ENCODE data around the gene TCF12.

TCF12 gene

GRCh38 chr15:57215881-57216280 lies 297.4 kb downstream of the TCF12 start:
- DNase-seq (ENCODE audit: low spot score): no peak

- no peak for DNase-seq (ENCODE audit: low spot score)
Observed at GRCh38 chr15:57216288-57216687, 297.8 kb downstream of the TCF12 start.

DNA sequence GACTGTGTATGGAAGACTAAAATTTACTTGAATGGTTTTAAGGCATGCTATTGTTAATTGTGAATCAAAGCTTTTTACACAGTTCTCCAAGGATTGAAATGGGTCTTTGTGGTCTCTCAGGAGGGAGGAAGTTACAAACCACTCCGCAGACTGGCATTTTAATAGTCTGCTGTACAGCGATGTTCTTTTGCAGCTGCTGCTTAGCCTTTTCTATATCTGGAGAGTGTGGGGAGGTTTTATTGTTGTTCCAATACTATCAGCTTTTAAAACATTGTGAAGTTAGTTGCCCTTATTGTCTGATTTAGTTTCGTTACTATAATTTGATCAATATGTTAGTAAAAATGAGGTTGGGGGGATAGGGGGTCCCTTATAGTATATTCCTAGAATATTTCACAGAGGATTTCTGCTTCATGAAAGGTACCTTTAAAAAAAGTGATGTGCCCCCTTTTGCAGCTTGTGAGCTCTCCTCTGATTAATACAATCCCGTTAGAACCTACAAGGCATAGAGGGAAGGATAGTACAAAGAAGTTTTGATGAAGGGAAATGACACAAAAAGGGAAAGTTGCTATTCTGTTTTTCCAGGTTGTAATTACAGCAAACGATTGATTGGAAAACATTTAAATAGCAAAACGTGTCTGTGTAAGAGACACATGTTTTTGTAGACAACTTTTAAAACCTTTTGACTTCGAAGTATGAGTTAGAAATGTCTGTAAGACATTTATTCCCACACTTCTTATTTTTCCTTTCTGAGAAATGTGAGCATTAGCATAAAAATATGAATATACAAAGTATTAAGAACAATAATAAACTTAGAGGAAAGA lies 299.5 kb downstream of the TCF12 start:
- DNase-seq (ENCODE audit: low spot score): no peak

DNA sequence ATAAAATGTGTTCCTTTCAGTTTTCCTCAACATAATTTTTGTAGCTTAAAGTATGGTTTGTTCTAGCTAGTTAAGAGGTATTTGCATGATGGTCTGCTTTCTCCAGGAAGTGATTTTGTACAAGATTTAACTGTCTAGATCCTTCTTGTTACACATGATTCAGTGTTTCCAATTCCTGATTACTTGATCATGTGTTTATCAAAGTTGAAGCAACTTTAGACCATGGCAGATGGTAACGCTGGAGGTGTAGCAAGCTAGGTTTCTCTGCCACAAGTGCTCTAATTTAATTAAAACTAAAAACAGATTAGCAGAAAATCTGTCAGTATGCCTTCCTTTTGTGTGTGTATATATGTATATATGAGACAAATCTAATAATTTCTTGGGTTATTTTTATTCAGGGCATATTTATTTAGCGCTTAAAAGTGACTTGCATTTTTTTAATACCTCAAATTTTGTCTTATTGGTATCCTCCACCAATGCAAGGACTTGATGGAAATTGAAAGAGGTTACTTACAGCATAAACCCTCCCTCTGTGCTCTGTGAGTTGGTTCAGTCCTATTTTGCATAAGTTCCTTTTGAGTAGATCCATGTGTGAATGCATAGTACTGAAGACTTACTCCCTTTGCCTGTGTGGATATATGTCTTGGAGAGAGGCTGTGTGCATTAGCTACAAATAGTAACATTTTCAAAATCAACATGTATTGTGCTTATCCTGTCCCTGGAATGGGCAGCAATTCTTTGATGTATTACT lies 300.6 kb downstream of the TCF12 start:
- DNase-seq (ENCODE audit: low spot score): peak; percentile 84

DNA sequence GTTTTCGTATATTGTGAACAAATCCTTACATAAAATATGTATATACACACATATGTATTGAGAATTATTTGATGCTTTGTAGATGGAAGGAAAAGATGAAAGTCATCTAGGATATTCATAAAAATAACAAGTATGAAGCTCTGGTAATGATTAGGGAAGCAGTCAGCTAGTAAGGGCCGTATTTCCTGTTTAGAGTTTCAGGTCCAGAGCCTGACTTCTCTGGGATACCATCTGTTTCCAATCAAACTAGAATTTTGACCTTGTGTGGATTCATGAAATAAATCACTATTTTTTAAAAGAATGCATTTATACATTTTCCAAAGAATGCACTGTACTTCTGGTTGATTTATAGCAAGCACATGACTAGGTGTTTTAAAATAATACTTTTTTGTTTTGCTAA lies 301.8 kb downstream of the TCF12 start:
- DNase-seq (ENCODE audit: low spot score): peak; percentile 20

DNA sequence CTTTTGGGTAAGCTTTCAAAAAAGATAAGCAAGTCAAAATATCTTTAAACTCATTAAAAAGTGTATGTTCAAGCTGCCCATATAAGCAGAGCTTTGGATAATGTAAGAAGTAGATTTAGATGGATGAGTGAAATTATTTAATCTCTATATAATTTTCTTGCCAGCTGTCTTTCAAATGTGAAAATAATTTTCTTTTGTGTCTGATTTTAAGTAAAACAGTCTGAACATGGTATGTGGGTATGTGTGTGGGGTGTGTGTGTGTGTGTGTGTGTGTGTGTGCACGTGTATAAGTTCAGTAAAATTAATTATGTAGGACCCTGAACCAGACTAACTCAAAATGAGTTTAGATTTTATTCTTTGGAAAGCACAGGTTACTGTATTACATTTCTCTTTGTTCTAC lies 302.7 kb downstream of the TCF12 start:
- DNase-seq (ENCODE audit: low spot score): no peak

- DNase-seq (ENCODE audit: low spot score): no peak
Observed at GRCh38 chr15:57223345-57223744, 304.9 kb downstream of the TCF12 start.

- no peak for DNase-seq (ENCODE audit: low spot score)
Observed at GRCh38 chr15:57223887-57224286, 305.4 kb downstream of the TCF12 start.

GRCh38 chr15:57224664-57225063 lies 306.2 kb downstream of the TCF12 start:
- no peak for DNase-seq (ENCODE audit: low spot score)

GRCh38 chr15:57227166-57227565 lies 308.7 kb downstream of the TCF12 start:
- DNase-seq (ENCODE audit: low spot score): no peak

DNA sequence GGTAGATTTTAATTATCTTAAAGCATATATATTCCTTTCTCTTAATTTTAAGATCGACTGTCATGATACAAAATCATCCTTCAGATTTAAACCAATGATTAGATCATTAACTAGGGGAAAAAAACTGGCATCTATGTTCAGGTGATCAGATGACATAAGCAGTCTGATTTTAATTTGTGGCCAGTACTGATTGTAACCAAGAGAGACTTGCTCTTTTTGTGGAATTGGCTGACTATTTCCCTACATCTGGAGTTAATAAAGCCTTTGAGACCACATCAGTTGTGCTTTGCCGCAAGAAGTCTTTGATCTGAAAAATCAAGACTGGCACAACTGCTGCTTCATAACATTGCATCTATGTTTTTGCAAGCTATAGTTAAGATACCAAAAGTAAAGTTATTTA lies 309.5 kb downstream of the TCF12 start:
- peak; percentile 41 for DNase-seq (ENCODE audit: low spot score)

GRCh38 chr15:57228395-57228794 lies 310.0 kb downstream of the TCF12 start:
- no peak for DNase-seq (ENCODE audit: low spot score)

DNA sequence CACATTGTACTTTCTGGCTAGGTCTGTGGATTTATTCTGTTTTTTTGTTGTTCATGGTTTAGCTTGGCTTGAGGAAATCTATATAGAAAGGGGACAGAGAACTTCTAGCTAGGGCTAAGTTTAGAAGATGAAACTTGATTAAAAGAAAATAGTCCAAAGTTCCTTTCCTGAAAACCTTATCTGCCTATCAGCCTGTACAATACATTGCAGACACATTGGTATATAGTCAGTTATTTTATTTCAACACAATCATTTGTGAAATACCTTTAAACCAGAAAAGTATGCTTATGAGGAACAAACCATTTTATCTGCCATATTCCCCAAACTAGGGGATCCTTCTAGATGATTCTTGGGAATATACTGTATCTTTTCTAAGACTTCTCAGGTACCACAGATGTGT lies 310.6 kb downstream of the TCF12 start:
- DNase-seq (ENCODE audit: low spot score): no peak

- DNase-seq (ENCODE audit: low spot score): no peak
Observed at GRCh38 chr15:57231559-57231958, 313.1 kb downstream of the TCF12 start.

DNA sequence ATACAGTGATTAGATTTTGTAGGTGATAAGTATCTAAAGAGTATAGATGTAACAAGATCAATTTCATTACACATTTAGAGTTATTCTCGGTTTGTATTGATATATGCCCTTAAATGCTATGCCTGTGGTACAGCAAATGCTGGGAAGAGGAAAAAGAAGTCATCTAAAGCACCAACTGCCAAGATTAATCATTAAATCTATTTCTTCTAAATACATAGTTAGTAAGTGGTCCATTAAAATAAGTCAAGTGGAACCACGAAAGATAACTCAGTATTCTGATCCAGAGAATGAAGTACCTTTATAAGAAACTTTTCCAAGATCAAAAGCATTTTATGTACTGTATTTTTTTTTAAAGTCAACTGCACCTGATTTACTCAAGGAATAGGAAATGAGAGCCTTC lies 315.7 kb downstream of the TCF12 start:
- no peak for DNase-seq (ENCODE audit: low spot score)

- no peak for DNase-seq (ENCODE audit: low spot score)
Observed at GRCh38 chr15:57235186-57235585, 316.7 kb downstream of the TCF12 start.

DNA sequence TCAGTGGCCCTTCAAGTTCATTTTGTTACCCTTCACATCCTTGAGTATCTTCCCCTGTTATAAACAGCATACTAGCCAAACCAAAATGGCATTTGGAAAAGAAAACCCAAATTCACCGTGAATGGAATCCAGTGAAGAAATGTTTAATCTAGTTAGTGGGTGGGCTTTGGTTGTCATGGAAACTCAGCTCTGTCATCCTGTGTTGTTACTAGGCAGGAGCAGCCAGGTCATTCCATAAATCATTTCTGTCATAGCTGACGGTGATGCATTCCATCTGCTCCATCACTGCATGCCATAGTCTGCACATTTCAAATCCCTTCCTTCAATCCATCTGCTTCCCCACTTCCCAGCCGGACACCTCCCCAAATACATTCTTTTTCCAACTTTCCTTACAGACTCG lies 317.4 kb downstream of the TCF12 start:
- DNase-seq (ENCODE audit: low spot score): peak; percentile 90

DNA sequence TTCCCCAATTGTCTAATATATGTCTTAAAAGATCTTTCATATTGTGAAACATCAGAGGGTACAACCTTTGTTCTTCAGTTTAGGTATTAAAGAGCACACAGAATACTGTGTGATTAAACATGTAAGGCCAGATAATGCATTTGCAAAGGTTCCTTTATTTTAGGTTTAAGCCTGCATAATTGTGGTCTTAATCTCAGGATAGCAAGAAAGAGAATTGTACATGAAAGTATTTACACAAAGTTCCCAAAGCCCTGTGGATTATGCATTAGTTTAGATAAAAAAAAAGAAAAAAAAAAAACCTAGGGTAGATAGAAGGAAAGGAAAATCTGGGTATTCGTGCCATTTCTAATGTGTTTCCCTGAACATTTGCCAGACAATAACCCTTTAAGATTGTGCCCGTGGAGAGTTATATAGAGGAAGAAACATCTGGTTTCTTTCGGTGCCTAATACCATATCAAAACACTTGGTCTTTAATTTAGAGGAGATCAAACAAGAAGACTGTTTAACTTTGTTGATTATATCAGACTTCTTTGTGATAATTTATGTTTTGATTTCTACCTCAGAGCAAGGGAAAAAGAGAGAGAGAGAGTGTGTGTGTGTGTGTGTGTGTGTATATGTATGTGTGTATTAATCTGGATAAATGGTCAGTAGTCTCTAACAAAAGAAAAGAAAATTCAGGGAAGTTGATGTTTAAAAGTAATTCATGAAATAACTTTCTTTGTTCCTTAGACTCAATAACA lies 318.3 kb downstream of the TCF12 start:
- DNase-seq (ENCODE audit: low spot score): no peak

DNA sequence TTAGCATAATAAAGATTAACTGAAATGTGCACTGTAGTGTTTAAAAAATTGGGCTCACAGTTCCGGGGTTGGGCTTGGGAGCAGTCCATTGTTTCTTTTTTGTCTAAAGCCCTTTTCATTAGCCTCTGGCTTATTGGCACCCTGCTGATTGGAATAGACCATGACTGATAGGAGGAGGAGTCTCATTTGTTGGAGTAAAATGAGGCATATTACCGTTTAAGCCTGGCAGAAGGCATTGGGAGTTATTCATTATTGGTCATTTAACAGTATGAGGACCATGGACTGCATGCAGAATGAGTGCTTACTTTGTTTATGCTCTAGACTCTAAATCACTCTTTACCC lies 318.8 kb downstream of the TCF12 start:
- DNase-seq (ENCODE audit: low spot score): no peak

DNA sequence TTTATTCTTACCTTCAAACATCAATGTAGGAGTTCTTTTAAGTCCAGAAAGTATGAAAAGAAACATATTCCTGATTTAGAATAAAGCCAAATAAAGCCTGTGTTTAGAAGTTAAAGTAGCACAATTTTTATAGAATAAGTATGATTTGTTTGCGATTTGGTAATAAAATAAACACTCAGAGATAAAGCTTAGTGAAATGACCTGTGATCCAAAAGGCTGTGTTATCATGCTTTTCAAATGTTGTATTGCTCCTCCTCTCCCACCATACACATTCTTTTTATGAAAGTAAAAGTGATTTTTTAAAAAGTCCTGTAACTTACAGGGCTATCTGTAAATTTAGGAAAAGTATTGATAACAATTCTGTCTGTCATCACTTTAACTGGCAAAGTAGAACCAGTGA lies 319.2 kb downstream of the TCF12 start:
- no peak for DNase-seq (ENCODE audit: low spot score)

DNA sequence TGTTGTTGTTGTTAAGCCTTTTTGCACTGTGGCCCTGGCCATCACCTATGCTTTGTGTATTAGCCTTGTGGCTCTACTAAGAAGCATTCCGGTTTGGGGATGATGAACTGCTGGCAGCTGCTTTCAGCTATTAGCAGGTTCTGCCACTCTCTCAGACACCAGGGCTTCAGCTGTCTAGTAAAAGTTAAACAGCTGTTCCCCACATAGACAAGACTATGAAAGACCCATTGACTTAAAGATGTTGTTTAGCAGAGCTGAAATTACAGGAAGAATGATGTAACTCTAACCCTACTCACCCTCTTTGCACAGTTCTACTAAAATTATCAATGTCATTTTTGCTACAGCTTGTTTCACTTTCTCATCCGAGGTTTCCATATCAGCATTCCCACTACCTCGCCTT lies 326.7 kb downstream of the TCF12 start:
- DNase-seq (ENCODE audit: low spot score): no peak

DNA sequence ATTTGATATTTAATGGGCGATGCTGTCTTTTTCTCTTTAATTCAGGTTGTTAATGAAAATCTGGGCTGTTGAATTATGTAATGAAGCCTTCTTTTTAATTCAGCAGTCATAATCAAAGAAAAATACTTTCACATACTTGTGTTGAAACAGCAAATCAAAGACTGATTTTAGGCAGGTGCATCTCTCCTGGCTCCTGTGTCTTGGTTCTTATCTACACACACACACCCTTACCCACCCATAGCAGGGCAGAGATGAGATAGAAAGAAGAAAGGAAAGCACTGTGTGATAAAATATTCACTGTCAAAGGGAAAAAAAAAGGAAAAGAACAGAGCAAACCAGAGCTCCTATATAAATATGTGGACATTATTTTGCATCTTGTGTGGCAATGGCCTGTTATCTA lies 327.3 kb downstream of the TCF12 start:
- no peak for DNase-seq (ENCODE audit: low spot score)

DNA sequence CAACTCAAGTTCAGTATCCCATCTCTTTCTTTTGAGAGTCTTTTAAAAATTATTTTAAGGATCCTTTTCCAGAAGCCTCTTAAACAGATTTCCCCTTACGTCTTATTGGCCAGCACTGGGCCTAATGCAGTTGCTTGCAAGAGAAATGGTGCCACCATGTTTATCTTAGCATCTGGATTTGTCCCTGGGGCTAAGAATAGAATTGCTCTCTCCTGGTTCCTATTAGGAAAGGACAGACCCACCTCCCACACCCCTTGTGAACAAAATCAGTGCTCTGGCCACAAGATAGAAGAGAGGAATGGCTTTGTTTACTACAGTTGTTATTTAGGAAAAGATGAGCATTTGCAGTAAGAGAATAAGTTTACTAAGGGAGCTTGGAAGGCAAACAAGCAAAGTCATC lies 329.6 kb downstream of the TCF12 start:
- peak; percentile 9 for DNase-seq (ENCODE audit: low spot score)
